ENCODE results near the gene NXPH3. TPM values are rescaled to one million over a fixed set of nuclear protein-coding genes. Genes with fewer than 3 reads are reported as not detected.

NXPH3 gene
- total RNA-seq, 2 experiments from 2014 or later: not detected

DNA sequence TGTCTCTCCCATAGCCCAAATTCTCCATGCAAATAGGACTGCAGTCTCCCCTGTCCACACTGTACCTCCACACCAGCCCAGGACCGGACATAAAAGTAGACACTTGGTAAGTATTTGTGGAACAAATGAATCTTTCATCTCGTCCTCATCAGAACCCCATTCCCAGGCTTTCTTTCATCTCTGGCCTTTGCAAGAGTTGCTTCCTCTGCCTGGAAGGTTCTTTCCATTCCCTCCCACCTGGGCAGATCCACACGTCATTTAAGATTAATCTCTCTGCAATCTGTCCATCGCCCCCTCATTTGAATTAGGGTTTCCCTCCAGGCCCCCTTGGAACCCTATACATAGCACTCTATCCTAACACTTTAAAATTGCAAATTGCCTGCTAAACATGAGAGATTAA lies 3.9 kb upstream of the NXPH3 start:
- H3K27me3 Mint-ChIP-seq (ENCODE audit: low read depth): peaks cover 40% of the 10 kb centered on the region
- no peaks in the 10 kb centered on the region for H3K9me3 Mint-ChIP-seq (ENCODE audit: insufficient read depth)
- no peak for ATAC-seq
- H3K4me3 Mint-ChIP-seq: no peak overlapping the region
- H3K4me1 Mint-ChIP-seq (ENCODE audit: low read depth): peaks cover 30% of the 10 kb centered on the region
- no peaks in the 10 kb centered on the region for H3K36me3 Mint-ChIP-seq (ENCODE audit: low read depth)
- ChIA-PET CTCF (interaction anchor here (1.0 to 16.6 kb wide), 8 partner anchors 14 to 425 kb away, joined by 3 to 514 read pairs (median 6); partner anchors contain the start of gene SLC35B1), POLR2A (interaction anchor here (1.0 to 2.9 kb wide), 3 partner anchors 124 to 136 kb away, joined by 3 to 15 read pairs (median 3); partner anchors contain the start of gene SLC35B1)
- no peak for DNase-seq
- no peak overlapping the region for H3K27ac Mint-ChIP-seq

DNA sequence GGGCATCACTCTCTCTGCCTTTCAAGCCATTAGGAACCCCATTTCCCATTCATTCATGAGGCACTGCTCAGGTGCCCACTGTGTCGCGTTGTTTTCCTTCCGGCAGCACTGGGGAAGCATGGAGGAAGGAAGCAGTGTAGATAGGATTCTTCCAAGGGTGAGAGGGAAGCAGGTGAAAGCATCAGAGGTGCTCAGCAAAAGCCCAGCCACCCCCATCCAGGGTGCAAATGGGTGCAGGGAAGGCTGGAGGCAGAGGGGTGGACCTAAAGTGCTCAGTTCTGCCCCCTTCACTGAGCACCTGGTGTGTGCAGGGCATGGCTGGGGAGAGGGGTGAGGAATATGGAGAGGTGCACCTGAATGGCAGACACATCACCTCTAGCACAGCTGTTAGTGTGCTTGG lies 3.4 kb upstream of the NXPH3 start:
- ATAC-seq (no peak), DNase-seq (no peak)
- ChIA-PET POLR2A (interaction anchor here (1.0 to 1.3 kb wide), 2 partner anchors 128 to 136 kb away, joined by 3 read pairs; partner anchors contain the start of gene SLC35B1), CTCF (interaction anchor here (0.8 to 16.6 kb wide), 7 partner anchors 14 to 425 kb away, joined by 3 to 514 read pairs (median 9); partner anchors contain the start of gene SLC35B1)
- no peaks in the 10 kb centered on the region for H3K9me3 Mint-ChIP-seq (ENCODE audit: insufficient read depth)
- no peaks in the 10 kb centered on the region for H3K36me3 Mint-ChIP-seq (ENCODE audit: low read depth)
- peaks cover 45% of the 10 kb centered on the region for H3K27me3 Mint-ChIP-seq (ENCODE audit: low read depth)
- H3K4me3 Mint-ChIP-seq: no peak overlapping the region
- H3K4me1 Mint-ChIP-seq (ENCODE audit: low read depth): peaks cover 30% of the 10 kb centered on the region
- no peak overlapping the region for H3K27ac Mint-ChIP-seq

- no peak overlapping the region for H3K27ac Mint-ChIP-seq
- no peak for DNase-seq
- H3K9me3 Mint-ChIP-seq (ENCODE audit: insufficient read depth): no peaks in the 10 kb centered on the region
- H3K4me1 Mint-ChIP-seq (ENCODE audit: low read depth): peaks cover 29% of the 10 kb centered on the region
- ChIA-PET CTCF (interaction anchor here (0.8 to 16.6 kb wide), 2 partner anchors 15 to 126 kb away, joined by 4 to 514 read pairs; partner anchors contain the start of gene SLC35B1), POLR2A (interaction anchor here (0.5 kb wide), 1 partner anchor 216 kb away, joined by 3 read pairs; the partner anchor contains the start of gene KAT7)
- no peaks in the 10 kb centered on the region for H3K36me3 Mint-ChIP-seq (ENCODE audit: low read depth)
- H3K4me3 Mint-ChIP-seq: no peak overlapping the region
- no peak for ATAC-seq
- peaks cover 52% of the 10 kb centered on the region for H3K27me3 Mint-ChIP-seq (ENCODE audit: low read depth)
Observed at GRCh38 chr17:49572806-49573420, 2.8 kb upstream of the NXPH3 start.

GRCh38 chr17:49573510-49574322 lies 2.0 kb upstream of the NXPH3 start:
- H3K4me1 Mint-ChIP-seq (ENCODE audit: low read depth): peaks cover 24% of the 10 kb centered on the region
- peaks cover 55% of the 10 kb centered on the region for H3K27me3 Mint-ChIP-seq (ENCODE audit: low read depth)
- no peak for ATAC-seq
- POLR2A ChIA-PET: interaction anchor here (0.6 kb wide), 1 partner anchor 649 kb away, joined by 3 read pairs; no protein-coding TSS in a partner anchor
- H3K4me3 Mint-ChIP-seq: no peak overlapping the region
- H3K27ac Mint-ChIP-seq: no peak overlapping the region
- H3K9me3 Mint-ChIP-seq (ENCODE audit: insufficient read depth): no peaks in the 10 kb centered on the region
- no peaks in the 10 kb centered on the region for H3K36me3 Mint-ChIP-seq (ENCODE audit: low read depth)
- no peak for DNase-seq
- CTCF ChIA-PET: interaction anchor here (0.7 to 16.6 kb wide), 3 partner anchors 8 to 125 kb away, joined by 3 to 514 read pairs (median 5); partner anchors contain the start of gene SLC35B1

DNA sequence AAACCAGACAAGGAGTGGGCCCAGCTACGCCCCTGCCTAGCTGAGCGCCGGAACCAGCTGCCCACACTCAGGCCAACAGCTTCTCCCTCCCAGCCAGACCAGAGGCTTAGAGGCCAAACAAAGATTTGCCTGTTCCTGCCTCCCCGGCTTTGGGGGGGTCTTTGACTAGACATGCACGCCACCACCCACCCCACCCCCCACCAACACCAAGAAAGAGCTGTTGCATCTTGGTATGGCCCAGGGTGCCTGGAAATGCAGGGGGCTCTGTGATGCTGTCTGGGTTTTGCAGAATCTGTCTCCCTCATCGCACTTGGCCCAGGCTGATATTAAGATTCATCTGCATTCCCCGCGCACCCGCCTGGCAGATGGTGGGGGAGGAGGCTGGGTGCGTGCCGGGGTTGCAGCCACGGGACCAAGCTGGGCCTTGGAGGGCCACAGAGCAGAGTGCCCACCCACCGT lies 1.3 kb upstream of the NXPH3 start:
- Mint-ChIP-seq H3K4me3 (no peak overlapping the region), H3K4me1 (ENCODE audit: low read depth) (peaks cover 24% of the 10 kb centered on the region), H3K9me3 (ENCODE audit: insufficient read depth) (no peaks in the 10 kb centered on the region), H3K27ac (no peak overlapping the region), H3K36me3 (ENCODE audit: low read depth) (no peaks in the 10 kb centered on the region), H3K27me3 (ENCODE audit: low read depth) (peaks cover 55% of the 10 kb centered on the region)
- DNase-seq (no peak), ATAC-seq (no peak)
- ChIA-PET POLR2A (interaction anchor here (0.6 to 1.2 kb wide), 3 partner anchors 113 to 648 kb away, joined by 3 to 4 read pairs (median 3); partner anchors contain the start of gene SLC35B1), CTCF (interaction anchor here (0.7 to 16.6 kb wide), 4 partner anchors 8 to 166 kb away, joined by 3 to 514 read pairs (median 4); partner anchors contain the start of gene SLC35B1)

- POLR2A ChIA-PET: interaction anchor here (0.6 to 1.3 kb wide), 3 partner anchors 112 to 133 kb away, joined by 3 to 4 read pairs (median 4); partner anchors contain the start of gene SLC35B1
- no peak for ATAC-seq
Observed at GRCh38 chr17:49574945-49575678, 559 bp upstream of the NXPH3 start.

GRCh38 chr17:49576088-49576916 lies 631 bp downstream of the NXPH3 start:
- no peak for DNase-seq
- ChIA-PET POLR2A (interaction anchor here (0.6 to 1.3 kb wide), 2 partner anchors 113 to 119 kb away, joined by 3 to 4 read pairs; no protein-coding TSS in a partner anchor), CTCF (interaction anchor here (0.8 to 16.6 kb wide), 11 partner anchors 17 to 188 kb away, joined by 3 to 514 read pairs (median 4); partner anchors contain the start of genes FAM117A, SLC35B1 and SPOP)
- Mint-ChIP-seq H3K27me3 (ENCODE audit: low read depth) (peaks cover 49% of the 10 kb centered on the region), H3K9me3 (ENCODE audit: insufficient read depth) (no peaks in the 10 kb centered on the region), H3K36me3 (ENCODE audit: low read depth) (no peaks in the 10 kb centered on the region), H3K4me3 (peak overlapping the region; percentile 61), H3K4me1 (ENCODE audit: low read depth) (peaks cover 12% of the 10 kb centered on the region), H3K27ac (no peak overlapping the region)
- ATAC-seq: peak; percentile 6

More at GRCh38 chr17:49574945-49575678, 559 bp upstream of the NXPH3 start:
- Mint-ChIP-seq H3K9me3 (ENCODE audit: insufficient read depth) (no peaks in the 10 kb centered on the region), H3K4me1 (ENCODE audit: low read depth) (peaks cover 23% of the 10 kb centered on the region), H3K27ac (no peak overlapping the region), H3K4me3 (peak overlapping the region; percentile 38), H3K27me3 (ENCODE audit: low read depth) (peaks cover 55% of the 10 kb centered on the region), H3K36me3 (ENCODE audit: low read depth) (no peaks in the 10 kb centered on the region)
- DNase-seq: no peak
- CTCF ChIA-PET: interaction anchor here (0.7 to 16.6 kb wide), 8 partner anchors 9 to 165 kb away, joined by 3 to 514 read pairs (median 4); partner anchors contain the start of genes SLC35B1 and SPOP

GRCh38 chr17:49576917-49577649 lies 1.4 kb downstream of the NXPH3 start:
- CTCF ChIA-PET: interaction anchor here (0.5 to 16.6 kb wide), 9 partner anchors 16 to 187 kb away, joined by 3 to 514 read pairs (median 4); partner anchors contain the start of genes FAM117A, SLC35B1 and SPOP
- ATAC-seq: no peak
- Mint-ChIP-seq H3K4me1 (ENCODE audit: low read depth) (peaks cover 8% of the 10 kb centered on the region), H3K9me3 (ENCODE audit: insufficient read depth) (no peaks in the 10 kb centered on the region), H3K36me3 (ENCODE audit: low read depth) (no peaks in the 10 kb centered on the region), H3K27ac (no peak overlapping the region), H3K4me3 (peak overlapping the region; percentile 43), H3K27me3 (ENCODE audit: low read depth) (peaks cover 41% of the 10 kb centered on the region)
- POLR2A ChIA-PET: interaction anchor here (0.5 to 1.1 kb wide), 2 partner anchors 10 to 119 kb away, joined by 3 read pairs; no protein-coding TSS in a partner anchor
- DNase-seq: no peak

DNA sequence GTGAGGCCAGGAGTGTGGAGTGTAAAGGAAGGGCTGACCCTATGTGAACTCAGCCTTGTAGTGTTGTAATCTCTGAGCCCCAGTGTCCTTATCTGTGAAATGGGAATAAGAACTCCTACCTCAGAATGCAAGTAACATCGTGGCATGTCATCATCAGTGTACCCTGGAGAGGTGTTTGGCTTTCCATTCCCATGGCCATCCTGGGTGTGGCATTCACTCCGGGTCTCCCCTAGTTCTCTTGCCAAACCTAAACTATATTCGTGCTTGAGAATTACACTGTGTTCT lies 1.9 kb downstream of the NXPH3 start:
- ChIA-PET CTCF (interaction anchor here (0.5 to 16.6 kb wide), 3 partner anchors 20 to 121 kb away, joined by 4 to 514 read pairs (median 5); partner anchors contain the start of gene SLC35B1), POLR2A (interaction anchor here (0.5 to 1.1 kb wide), 2 partner anchors 10 to 118 kb away, joined by 3 read pairs; no protein-coding TSS in a partner anchor)
- no peaks in the 10 kb centered on the region for H3K36me3 Mint-ChIP-seq (ENCODE audit: low read depth)
- no peaks in the 10 kb centered on the region for H3K9me3 Mint-ChIP-seq (ENCODE audit: insufficient read depth)
- peaks cover 38% of the 10 kb centered on the region for H3K27me3 Mint-ChIP-seq (ENCODE audit: low read depth)
- ATAC-seq (no peak), DNase-seq (no peak)
- no peak overlapping the region for H3K4me3 Mint-ChIP-seq
- H3K4me1 Mint-ChIP-seq (ENCODE audit: low read depth): peaks cover 8% of the 10 kb centered on the region
- H3K27ac Mint-ChIP-seq: no peak overlapping the region
